ENCODE results near the gene SPACA1. TPM values are rescaled to one million over a fixed set of nuclear protein-coding genes. Genes with fewer than 3 reads are reported as not detected.

The SPACA1 gene
- total and polyA plus RNA-seq, 9 of the 15 experiments (the other 6 are each of a cell fraction or from before 2014, with no cell fraction given), result not detected

GRCh38 chr6:88059191-88059590 is 11.6 kb downstream of the SPACA1 start (continued):
- TF ChIP-seq E4F1 (CRISPR knock-in tag; IDR thresholded peaks at IDR 0.05; ENCODE audit: borderline replicate concordance) (no peak), KDM4B (IDR thresholded peaks at IDR 0.05; ENCODE audit: borderline replicate concordance in 2 of 2, low read depth in 1 of 2) (no peak), SLC30A9 (CRISPR knock-in tag; IDR thresholded peaks at IDR 0.05) (no peak), U2AF1 (optimal IDR thresholded peaks at IDR 0.05; ENCODE audit: low read depth, low read length) (no peak), MBD2 (IDR thresholded peaks at IDR 0.05; ENCODE audit: borderline replicate concordance, low read depth) (no peak)

- no peak for TF ChIP-seq MIER1 (IDR thresholded peaks at IDR 0.05; ENCODE audit: low read depth)
- no peak for TF ChIP-seq MAX (CRISPR knock-in tag; IDR thresholded peaks at IDR 0.05)
- TF ChIP-seq DEAF1 (CRISPR knock-in tag; IDR thresholded peaks at IDR 0.05), result no peak
- no peak for TF ChIP-seq TCF7 (IDR thresholded peaks at IDR 0.05; ENCODE audit: borderline replicate concordance)
- 0% methylated on average over 1 of the region's 1 CpG for whole genome bisulfite sequencing (ENCODE audit: insufficient coverage, low coverage, missing lambda C conversion rate)
These were observed 14.7 kb downstream of the SPACA1 start for GRCh38 chr6:88062376-88062775.

More at GRCh38 chr6:88062376-88062775, 14.7 kb downstream of the SPACA1 start:
- Histone ChIP-seq H3K27ac (ENCODE audit: extremely low read depth, low read depth, low read length) (no peak overlapping the region), H3K4me2 (ENCODE audit: insufficient read depth, low read length) (no peak overlapping the region), H3K27me3 (ENCODE audit: control insufficient read depth in 2 of 2, insufficient read depth in 2 of 2, low read length in 2 of 2) (no peaks in the 10 kb centered on the region; a peak in 2 of 5 replicates), H2AFZ (ENCODE audit: low read depth, low read length) (no peak overlapping the region), H3K79me2 (ENCODE audit: control insufficient read depth, insufficient read depth, low read length) (no peaks in the 10 kb centered on the region), H3K9me1 (ENCODE audit: control insufficient read depth, insufficient read depth, low read length) (no peaks in the 10 kb centered on the region), H3K36me3 (ENCODE audit: control insufficient read depth, insufficient read depth, low read length) (no peaks in the 10 kb centered on the region), H3K9ac (ENCODE audit: insufficient read depth in 1 of 2, low read depth in 2 of 2, low read length in 2 of 2) (no peak overlapping the region), H3K4me3 (no peak overlapping the region), H3K9me3 (replicated peaks; ENCODE audit: control insufficient read depth, insufficient read depth, low read depth, low read length) (no peaks in the 10 kb centered on the region), H3K4me1 (replicated peaks in 1 of 2; ENCODE audit: control insufficient read depth in 2 of 2, insufficient read depth in 2 of 2, low read length in 2 of 2) (no peaks in the 10 kb centered on the region), H4K20me1 (replicated peaks; ENCODE audit: control insufficient read depth, insufficient read depth, low read length) (no peaks in the 10 kb centered on the region)
- ATAC-seq, result no peak
- FAIRE-seq, result no peak
- POLR2A ChIA-PET, result interaction anchor here (0.9 kb wide), 1 partner anchor 23 kb away, joined by 4 read pairs; no protein-coding TSS in a partner anchor
- DNase-seq (ENCODE audit: extremely low read depth in 1 of 4, low spot score in 3 of 4), result no peak
- BruUV-seq (replicated peaks), result no TSS peak
- intact Hi-C loops (cut with micrococcal nuclease), result no loop called here
- CTCF ChIA-PET (ENCODE audit: low intra/inter-chr PET ratio), result no interaction called here
- in situ Hi-C loops (cut with MboI), result no loop called here

Data from K562 (cell line).